CD4-positive, alpha-beta T cell treated with Interleukin-12 subunit alpha and Interleukin-12 subunit beta, for 1 hour (primary cell): ENCODE data around the gene CSTB.
A peak's percentile ranks its signal among the peaks of the same experiment; 100 is the strongest.
"Not testable (repeated sequence)": the region's sequence is repeated elsewhere in the genome, so short reads cannot be mapped to it uniquely, and the experiment has no call there.

Experiments used
- DNase-seq: peaks from one replicate; pipeline ENCODE4 v3.0.0-alpha.2; 2020

The CSTB gene, protein sequence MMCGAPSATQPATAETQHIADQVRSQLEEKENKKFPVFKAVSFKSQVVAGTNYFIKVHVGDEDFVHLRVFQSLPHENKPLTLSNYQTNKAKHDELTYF

DNA sequence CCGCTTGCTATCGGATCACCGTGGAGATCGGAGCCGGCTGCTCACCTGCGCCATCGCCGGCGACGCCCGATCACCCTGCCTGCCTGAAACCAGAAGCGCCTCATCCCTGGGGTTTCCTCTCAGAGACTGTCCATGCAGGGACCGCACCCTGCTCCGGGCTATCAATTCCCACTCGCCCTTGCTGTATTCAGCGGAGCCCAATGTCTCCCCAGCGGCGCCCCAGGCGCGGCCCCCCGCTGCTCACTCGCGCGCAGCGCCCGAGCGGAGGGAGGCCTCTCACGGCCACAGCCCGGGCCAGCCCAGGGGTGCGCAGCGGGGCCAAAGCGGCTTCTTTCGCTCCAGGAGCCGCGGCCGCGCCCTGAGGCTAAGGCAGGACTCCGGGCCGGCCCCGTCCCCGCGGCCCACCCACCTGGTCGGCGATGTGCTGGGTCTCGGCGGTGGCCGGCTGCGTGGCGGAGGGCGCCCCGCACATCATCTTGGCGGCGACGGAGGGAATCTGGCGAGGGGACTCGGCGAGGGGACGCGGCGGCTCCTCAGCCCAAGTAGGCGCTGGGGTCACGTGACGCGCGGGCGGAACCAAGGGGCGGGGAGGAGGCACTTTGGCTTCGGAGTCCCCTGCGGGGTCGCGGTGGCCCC, at the start of gene CSTB:
TSS of gene CSTB (minus strand) at position 514 of the 636 bp plus-strand sequence. CDS start at position 475, 39 bp downstream.
- peak; percentile 87 for DNase-seq

GRCh38 chr21:43825242-43825935, 49.3 kb upstream of the CSTB start:
- DNase-seq: no peak

GRCh38 chr21:43824333-43825241, 48.5 kb upstream of the CSTB start:
- no peak for DNase-seq

DNA sequence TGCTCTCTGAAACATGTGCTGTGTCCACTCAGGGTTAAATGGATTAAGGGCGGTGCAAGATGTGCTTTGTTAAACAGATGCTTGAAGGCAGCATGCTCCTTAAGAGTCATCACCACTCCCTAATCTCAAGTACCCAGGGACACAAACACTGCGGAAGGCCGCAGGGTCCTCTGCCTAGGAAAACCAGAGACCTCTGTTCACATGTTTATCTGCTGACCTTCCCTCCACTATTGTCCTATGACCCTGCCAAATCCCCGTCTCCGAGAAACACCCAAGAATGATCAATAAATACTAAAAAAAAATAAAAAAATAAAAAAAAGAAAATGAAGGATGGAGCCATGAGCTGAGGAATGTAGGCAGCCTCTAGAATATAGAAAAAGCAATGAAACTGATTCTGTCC, 46.6 kb upstream of the CSTB start:
- not testable (repeated sequence) for DNase-seq

DNA sequence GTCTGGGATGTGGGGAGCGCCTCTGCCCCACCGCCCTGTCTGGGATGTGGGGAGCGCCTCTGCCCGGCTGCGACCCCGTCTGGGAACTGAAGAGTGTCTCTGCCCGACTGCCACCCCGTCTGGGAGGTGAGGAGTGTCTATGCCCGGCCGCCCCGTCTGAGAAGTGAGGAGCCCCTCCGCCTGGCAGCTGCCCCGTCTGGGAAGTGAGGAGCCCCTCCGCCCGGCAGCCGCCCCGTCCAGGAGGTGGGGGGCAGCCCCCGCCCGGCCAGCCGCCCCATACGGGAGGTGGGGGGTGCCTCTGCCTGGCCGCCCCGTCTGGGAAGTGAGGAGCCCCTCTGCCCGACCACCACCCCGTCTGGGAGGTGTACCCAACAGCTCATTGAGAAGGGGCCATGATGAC, 46.1 kb upstream of the CSTB start:
- not testable (repeated sequence) for DNase-seq

DNA sequence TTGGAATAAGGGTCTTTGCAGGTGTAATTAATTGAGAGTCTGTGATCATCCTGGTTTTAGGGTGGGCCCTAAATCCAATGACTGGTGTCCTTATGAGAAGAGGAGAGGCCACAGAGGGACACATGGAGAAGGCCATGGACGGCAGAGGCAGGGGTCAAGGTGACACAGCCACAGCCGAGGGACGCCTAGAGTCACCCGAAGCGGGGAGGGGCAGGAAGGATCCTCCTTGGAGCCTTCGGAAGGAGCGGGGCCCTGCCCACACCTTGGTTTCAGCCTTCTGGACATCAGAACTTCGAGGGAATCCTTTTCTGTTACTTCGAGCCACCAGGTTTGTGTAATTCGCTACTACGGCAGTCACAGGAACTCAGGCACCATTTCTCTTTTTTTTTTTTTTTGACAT, 44.4 kb upstream of the CSTB start:
- DNase-seq: no peak

DNA sequence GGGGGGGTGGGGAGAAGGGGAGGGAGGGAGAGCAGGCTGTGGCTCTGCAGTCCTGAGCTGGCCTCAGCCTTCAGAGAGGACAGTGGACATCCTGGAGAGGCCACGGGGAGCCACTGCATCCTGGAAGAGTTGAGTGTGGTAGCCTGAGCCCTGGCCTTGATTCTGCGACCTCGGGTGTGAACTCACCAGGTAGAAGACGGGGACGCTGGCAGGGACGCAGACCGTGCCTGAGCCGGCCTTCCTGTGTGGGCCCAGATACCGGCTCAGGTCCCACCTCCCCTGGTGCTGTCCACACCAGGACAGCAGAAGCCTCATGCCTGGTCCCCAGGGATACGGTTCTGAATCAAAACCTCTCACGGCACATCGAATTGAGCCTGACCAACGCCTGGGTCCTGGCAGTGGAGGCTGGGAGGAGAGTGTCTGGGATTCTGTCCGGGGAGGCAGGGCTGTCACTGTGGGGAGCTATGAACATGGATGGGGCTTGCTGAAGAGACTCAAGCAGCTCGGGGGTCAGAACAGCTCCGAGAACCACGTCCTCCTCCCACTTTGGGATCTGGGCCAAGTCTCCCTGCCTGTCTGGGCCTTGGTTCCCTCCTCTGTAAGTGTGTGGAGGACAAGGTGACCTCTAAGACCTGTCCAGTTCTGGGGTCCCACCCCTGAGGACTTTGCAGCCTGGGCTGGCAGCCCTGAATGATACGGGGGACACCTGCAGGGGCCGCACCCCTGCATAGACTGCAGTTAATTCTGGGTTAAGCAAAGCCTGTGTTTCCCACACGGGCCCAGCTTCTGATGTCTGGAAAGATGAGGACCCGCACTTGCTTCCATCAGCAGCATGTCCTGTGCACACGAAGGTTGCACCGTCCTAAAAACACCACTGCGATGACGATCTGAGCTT, 43.6 kb upstream of the CSTB start:
- DNase-seq: no peak

GRCh38 chr21:43818685-43819084, 42.6 kb upstream of the CSTB start:
- no peak for DNase-seq

- no peak for DNase-seq
These were observed 41.3 kb upstream of the CSTB start for GRCh38 chr21:43817157-43818086.

GRCh38 chr21:43816611-43817071, 40.5 kb upstream of the CSTB start:
- no peak for DNase-seq

DNA sequence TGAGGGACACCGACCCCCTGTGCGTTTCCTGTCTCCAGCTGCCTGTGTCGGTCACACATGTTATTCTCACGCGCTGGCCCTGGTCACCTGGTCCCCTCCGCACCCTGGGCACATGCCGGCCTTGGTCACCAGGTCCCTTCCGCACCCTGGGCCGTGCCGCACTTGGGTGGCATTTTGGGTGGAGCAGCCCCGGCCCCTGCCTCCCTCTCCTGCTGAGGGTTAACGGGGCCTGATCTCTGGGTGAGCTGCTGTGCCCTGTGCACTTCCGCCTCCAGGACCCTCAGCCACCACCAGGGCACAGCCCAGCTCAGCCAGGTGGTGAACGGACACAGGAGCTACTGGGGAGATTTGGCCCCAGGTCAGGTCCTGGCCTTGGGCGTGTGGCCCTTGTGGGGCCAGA, 39.9 kb upstream of the CSTB start:
- DNase-seq: no peak

DNA sequence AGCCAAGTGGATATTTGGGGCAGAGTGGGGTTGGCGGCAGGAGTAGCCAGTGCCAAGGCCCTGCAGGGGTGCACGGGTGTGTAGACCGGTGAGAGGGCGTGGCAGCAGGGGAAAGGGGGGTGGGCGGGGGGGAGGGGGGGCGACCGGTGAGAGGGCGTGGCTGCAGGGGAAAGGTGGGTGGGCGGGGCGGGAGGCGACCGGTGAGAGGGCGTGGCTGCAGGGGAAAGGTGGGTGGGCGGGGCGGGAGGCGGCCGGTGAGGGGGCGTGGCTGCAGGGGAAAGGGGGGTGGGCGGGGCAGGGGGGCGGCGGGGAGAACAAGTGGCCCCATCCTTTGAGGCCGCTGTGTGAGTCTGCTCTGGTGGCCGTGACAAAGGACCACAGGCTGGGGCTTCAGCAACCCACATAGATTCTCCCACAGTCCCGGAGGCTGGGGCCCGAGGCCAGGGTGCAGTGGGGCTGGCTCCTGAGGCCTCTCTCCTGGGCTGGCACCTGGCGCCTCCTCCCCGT, 39.1 kb upstream of the CSTB start:
- DNase-seq: no peak

- no peak for DNase-seq
These were observed 38.4 kb upstream of the CSTB start for GRCh38 chr21:43814215-43815106.

- no peak for DNase-seq
These were observed 37.5 kb upstream of the CSTB start for GRCh38 chr21:43813656-43813980.

GRCh38 chr21:43812957-43813655, 37.0 kb upstream of the CSTB start:
- no peak for DNase-seq

DNA sequence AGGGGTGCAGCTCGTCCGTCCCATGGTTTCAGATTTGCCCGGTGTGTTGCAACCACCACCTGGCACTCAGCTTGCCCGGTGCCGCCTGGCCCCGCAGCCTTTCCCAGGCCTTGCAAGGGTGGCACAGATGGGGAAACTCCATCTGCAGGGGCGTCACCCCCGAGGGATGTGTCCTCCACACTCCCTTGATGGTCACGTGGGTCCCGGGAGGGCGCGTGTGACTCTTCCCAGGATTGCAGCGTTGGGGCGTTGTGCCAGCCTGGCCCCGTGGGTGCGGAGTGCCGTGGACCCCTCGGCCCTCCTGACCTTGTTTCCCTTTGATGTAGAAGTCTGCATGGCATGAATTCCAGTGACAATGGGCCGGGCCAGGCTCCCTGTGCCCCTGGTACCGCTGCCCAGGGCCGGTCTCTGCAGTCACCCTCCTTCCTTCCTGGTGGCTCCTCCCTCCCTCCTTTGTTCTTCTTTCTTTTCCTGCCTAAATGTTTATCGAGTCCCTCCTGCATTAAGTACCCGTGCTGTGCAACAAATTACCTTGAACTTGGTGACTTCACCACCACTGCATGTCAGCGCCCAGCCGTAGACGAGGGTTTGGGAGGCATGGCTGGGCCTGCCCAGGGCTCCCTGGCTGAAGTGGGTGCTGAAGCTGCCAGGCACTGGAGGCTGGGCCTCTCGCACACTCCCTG, 36.2 kb upstream of the CSTB start:
- no peak for DNase-seq

DNA sequence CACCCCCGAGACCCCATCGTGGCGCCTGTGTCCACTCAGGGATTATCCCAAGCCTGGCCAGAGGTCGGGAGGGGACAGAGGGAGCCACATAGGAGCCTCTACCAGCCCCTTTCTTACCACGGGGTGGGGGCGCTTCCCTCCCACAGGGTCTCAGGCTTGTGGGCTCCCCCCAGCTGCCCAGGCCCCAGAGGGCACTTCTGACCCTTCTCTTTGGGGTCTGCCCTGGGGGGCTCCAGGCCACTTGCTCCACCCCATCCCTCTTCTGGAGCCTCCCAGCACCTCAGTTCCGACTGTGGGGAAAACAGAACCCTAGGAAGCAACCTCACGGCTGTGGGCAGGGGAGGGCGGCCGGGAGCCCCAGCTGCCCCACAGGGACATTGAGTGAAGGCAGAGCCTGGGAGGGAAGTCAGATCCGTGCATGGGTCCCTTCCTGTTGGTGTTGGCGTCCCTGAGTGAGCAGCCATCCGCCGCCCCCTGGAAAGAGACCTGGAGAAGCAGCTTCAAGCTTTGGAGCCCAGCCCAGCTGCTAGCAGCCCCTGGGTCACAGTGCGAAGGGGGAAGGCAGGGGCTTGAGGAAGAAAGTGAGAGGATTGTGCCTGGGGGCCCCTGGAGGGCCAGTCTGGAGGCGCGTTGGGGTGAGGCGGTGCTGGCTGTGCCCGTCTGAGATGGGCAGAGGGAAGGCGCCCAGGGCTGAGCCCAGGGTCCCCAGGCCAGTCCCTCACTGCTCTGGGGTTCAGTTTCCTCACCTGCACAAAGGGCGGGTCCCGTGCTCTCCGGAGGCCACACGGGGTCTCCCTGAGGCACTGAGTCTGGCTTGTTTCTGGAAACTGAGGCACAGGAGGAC, 35.4 kb upstream of the CSTB start:
- DNase-seq: no peak
